Cardiac fibroblast (primary cell): ENCODE measurements around the gene VEGFA.

ENCODE experiments used
- DNase-seq, 2 donors: peaks; one replicate each; pipeline versions ENCODE4 v3.0.0 to v3.0.0-alpha.2; 2010; ENCODE audit warnings: low read depth in 2 of 2
- H3K4me3 ChIP-seq, 2 donors: replicated peaks in 1 of 2; 1 replicate in 1 of 2; 2 replicates in 1 of 2; pipeline ENCODE4 v1.5.1; 2011; ENCODE audit warnings: low read depth in 2 of 2, low read length in 2 of 2, mild to moderate bottlenecking in 2 of 2, moderate library complexity in 1 of 2
- CTCF ChIP-seq: IDR thresholded peaks from one replicate; pipeline ENCODE4 v1.5.1; 2011; ENCODE audit warnings: low read depth, mild to moderate bottlenecking, low read length, inconsistent platforms

The VEGFA gene

DNA sequence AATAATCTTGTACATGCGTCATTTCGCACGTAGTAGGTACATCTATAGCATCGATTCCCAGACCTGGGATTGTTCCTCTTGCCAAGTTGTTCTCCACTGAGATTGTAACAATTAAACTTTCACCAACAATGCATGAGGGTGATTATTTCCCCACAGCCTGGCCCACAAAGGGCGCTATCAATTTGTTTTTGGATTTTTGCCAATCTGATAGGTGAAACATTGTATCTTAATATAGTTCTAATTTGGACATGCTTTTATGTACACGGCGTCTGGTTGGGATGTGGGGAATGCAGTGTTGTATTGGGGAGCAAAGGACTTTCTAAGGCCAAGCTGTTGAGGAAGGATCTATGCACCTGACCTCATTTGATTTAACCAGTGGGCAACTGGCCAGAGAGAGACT, 59.5 kb downstream of the VEGFA start:
- DNase-seq: no peak
- TF ChIP-seq CTCF: no peak
- H3K4me3 ChIP-seq: no peak overlapping the region

DNA sequence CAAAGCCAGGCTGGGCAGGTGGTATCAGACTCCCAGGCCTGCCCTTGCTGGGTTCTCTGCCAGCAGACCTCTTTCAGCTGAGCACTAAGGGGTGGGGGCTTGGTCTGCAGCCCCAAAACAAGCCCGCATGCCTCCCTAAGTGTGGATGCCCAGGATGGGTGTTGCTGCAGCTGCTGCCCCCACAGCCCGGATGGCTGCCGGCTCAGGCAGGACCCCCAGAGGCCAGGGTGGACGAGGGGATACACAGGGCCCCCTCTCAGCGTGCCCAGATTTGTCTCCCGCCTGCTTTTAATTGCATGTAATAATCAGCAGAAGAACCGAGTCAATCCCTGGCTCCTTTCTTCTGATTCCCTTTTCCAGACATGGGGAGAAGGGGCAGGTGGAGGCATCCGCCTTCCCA, 60.8 kb downstream of the VEGFA start:
- DNase-seq: no peak
- no peak for TF ChIP-seq CTCF
- H3K4me3 ChIP-seq: no peak overlapping the region

DNA sequence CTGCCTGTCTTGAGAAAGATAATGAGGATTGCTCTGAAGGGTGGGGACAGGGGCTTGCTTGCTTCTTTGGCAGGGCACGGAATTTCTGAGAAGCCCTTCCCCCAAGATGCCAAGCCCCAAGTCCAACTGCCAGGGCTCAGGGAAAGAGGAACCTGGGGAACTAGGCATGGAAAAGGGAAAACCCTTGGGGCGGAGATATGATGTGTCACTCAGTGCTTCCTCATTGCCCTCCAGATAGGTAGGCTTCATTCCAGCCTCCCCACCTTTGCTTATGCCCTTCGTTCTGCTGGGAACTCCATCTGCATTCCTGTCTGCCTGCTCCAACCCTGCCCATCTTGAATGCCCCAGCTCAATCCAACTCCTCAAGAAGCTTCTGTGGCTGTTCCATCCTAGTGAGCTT, 61.2 kb downstream of the VEGFA start:
- H3K4me3 ChIP-seq: no peak overlapping the region
- no peak for DNase-seq
- no peak for TF ChIP-seq CTCF

GRCh38 chr6:43833223-43833995, 63.4 kb downstream of the VEGFA start:
- no peak overlapping the region for H3K4me3 ChIP-seq
- DNase-seq: no peak
- no peak for TF ChIP-seq CTCF

GRCh38 chr6:43833996-43834390, 64.0 kb downstream of the VEGFA start:
- TF ChIP-seq CTCF: no peak
- no peak overlapping the region for H3K4me3 ChIP-seq
- no peak for DNase-seq

DNA sequence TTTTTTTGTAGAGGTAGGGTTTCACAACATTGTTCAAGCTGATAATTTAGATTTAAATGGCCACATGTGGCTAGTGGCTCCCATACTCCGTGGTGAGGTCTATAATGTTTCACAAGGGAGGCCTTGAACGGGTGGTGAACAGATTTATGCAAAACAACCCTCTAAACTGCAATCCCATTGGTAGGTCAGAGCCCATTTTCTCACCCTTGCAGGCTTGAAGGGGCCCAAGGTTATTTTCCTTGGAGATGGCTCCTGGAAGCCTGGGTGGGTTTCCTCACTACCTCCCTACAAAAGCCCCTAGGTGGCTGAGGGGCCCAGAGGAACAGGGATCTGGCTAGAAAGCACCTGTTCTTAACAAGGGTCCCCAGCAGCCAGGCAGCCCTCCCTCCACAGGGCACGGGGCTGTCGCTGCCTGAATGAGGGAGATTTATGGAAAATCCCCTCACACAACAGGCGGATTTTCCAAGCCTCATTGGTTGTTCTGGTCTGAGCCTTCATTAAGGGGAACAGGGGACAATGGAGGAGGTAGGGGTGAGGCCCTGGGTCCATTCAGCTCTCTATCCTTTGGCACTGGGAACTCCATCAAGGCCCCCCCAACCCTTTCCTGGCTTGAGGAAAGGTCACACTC, 64.6 kb downstream of the VEGFA start:
- DNase-seq: no peak
- H3K4me3 ChIP-seq: no peak overlapping the region
- TF ChIP-seq CTCF: no peak
